K562 (cell line): ENCODE measurements around the gene TRPV5. TPM values are rescaled to one million over a fixed set of nuclear protein-coding genes. Genes with fewer than 3 reads are reported as not detected.
A peak's percentile ranks its signal among the peaks of the same experiment; 100 is the strongest.

Experiments
- ARID2 ChIP-seq: fragments of 450-650 bp; IDR thresholded peaks from 2 replicates; pipeline ENCODE4 v1.6.1; 2017; ENCODE audit warnings: antibody characterized with exemption, mild to moderate bottlenecking
- CHD1 ChIP-seq: fragments of 200-600 bp; sonication (generic); IDR thresholded peaks from one replicate; pipeline ENCODE4 v1.6.1; 2012; ENCODE audit warnings: mild to moderate bottlenecking, moderate library complexity, low read length, inconsistent platforms
- CXXC5 ChIP-seq: fragments of 250-450 bp; sonication (Bioruptor Pico); IDR thresholded peaks from 2 replicates; pipeline ENCODE4 v1.8.0; 2022; ENCODE audit warnings: inconsistent platforms, mild to moderate bottlenecking, moderate library complexity
- MECOM ChIP-seq: fragments of 250-450 bp; sonication (Bioruptor Pico); IDR thresholded peaks from 2 replicates; pipeline ENCODE4 v1.8.0; 2022; ENCODE audit warnings: inconsistent platforms
- MEF2A ChIP-seq: IDR thresholded peaks from 2 replicates; pipeline ENCODE4 v1.6.1; 2011; ENCODE audit warnings: low read depth, mild to moderate bottlenecking, low read length, moderate library complexity; ENCODE audit not compliant: control insufficient read depth
- MTA2 ChIP-seq: fragments of 450-650 bp; IDR thresholded peaks from 2 replicates; pipeline ENCODE4 v1.6.1; 2016; ENCODE audit warnings: low read depth
- NR4A1 ChIP-seq, 2 experiments: fragments of 250-450 bp in 1 of 2; fragments of 450-650 bp in 1 of 2; sonication (Bioruptor Pico) in 1 of 2; IDR thresholded peaks; 2 replicates each; pipeline versions ENCODE4 v1.4.0 to v1.6.1; 2016 to 2020; ENCODE audit warnings: mild to moderate bottlenecking in 2 of 2, missing compliant biosample characterization in 1 of 2, missing genetic modification characterization in 1 of 2, moderate library complexity in 1 of 2
- PHB2 ChIP-seq: fragments of 450-650 bp; IDR thresholded peaks from 2 replicates; pipeline ENCODE4 v1.6.1; 2017; ENCODE audit warnings: low read depth
- POLR2AphosphoS2 ChIP-seq: IDR thresholded peaks from 2 replicates; pipeline ENCODE4 v1.6.1; 2012; ENCODE audit warnings: low read length, improper control_type of control experiment
- RBM39 ChIP-seq: fragments of 200-400 bp; formaldehyde crosslinking; optimal IDR thresholded peaks from 2 replicates; pipeline ENCODE3; 2018; ENCODE audit warnings: low read depth, low read length
- TCF7L2 ChIP-seq: fragments of 150-350 bp; IDR thresholded peaks from 2 replicates; pipeline ENCODE4 v1.6.1; 2016; ENCODE audit warnings: low read depth, mild to moderate bottlenecking, low read length, moderate library complexity
- ZC3H4 ChIP-seq: sonication (generic); formaldehyde crosslinking; IDR thresholded peaks from 2 replicates; pipeline ENCODE4 v1.9.0; 2021; ENCODE audit warnings: missing genetic modification reagents, borderline replicate concordance
- ZNF12 ChIP-seq: sonication (generic); formaldehyde crosslinking; IDR thresholded peaks from 2 replicates; pipeline ENCODE4 v1.4.0; 2020; ENCODE audit warnings: mild to moderate bottlenecking, missing genetic modification reagents
- ZNF224 ChIP-seq: sonication (generic); formaldehyde crosslinking; IDR thresholded peaks from 2 replicates; pipeline ENCODE4 v1.8.0; 2022; ENCODE audit warnings: mild to moderate bottlenecking, missing genetic modification reagents
- ZNF75A ChIP-seq: fragments of 450-650 bp; formaldehyde crosslinking; IDR thresholded peaks from 2 replicates; pipeline ENCODE4 v1.4.0; 2020; ENCODE audit warnings: mild to moderate bottlenecking
- polyA plus RNA-seq, 8 experiments: library from polyadenylated mRNA; depleted of rRNA in 4 of 8; stranded (reverse) in 5 of 8; unstranded in 3 of 8; fragments of >200 nt; fragmentation: Nextera tagmentation in 2 of 8; fragmentation: Illumina TruSeq in 1 of 8; extraction: Ambion mirVana in 2 of 8; extraction: Trizol in 1 of 8; gene quantifications; 2 replicates each; pipeline versions ENCODE4 v1.2.1 to v1.2.3, GENCODE V29; 2011 to 2014; ENCODE audit warnings: inconsistent platforms in 1 of 8, missing spikeins in 1 of 8
- total RNA-seq, 7 experiments: library from RNA; depleted of rRNA in 6 of 7; stranded (reverse); fragments of >200 nt in 6 of 7; fragmentation: Illumina TruSeq in 2 of 7; extraction: Trizol in 2 of 7; gene quantifications; 2 replicates each; pipeline versions ENCODE4 v1.2.1 to v1.2.3, GENCODE V29; 2011 to 2021; ENCODE audit warnings: low replicate concordance in 1 of 7
- TF ChIP-seq, protein P1 (sequence below): fragments of 450-650 bp; IDR thresholded peaks from 2 replicates; pipeline ENCODE4 v1.6.1; 2016; ENCODE audit warnings: low read depth
- TF ChIP-seq, protein P2 (sequence below): fragments of 450-650 bp; IDR thresholded peaks from 2 replicates; pipeline ENCODE4 v1.6.1; 2016
- TF ChIP-seq, protein P3 (sequence below): IDR thresholded peaks from 2 replicates; pipeline ENCODE4 v1.6.1; 2011; ENCODE audit not compliant: insufficient read length; ENCODE audit errors: extremely low read depth

The TRPV5 gene
- total and polyA plus RNA-seq, 9 of the 15 experiments (the other 6 are each of a cell fraction or from before 2014, with no cell fraction given), result not detected

DNA sequence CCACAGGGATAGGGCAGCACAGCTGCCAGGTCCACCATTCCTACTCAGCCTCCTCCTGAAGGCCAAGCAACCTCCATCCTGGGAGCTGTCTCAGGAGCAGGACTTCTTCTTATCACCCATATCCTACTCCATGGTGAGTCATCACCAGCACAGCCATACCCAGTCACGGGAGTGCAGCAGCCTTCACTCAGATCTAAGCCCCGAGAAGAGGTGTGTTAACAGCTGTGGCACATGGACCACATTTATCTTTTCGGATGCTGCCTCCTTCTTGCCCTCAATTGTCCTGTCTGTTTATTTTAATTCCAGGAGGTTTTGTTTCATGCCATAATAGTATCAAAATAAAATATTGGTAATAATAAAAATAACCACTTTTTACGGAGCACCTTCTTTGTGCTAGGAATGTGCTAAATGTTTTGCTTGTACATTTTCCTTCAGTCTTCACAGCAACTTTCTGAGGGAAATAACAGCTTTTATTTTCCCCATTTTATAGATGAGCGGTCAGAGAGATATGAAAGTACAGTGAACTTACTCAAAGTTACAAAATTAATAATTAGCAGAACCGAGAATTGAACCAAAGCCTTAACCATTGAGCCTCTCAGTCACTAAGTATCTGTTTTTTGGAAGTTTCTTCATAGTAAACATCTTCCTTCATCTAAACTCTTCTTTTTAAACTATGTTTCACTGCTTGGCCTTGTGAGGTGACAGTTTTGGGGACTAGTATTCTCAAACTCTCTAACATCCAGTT lies 31.1 kb upstream of the TRPV5 start (continued):
- TF ChIP-seq, protein P1, sequence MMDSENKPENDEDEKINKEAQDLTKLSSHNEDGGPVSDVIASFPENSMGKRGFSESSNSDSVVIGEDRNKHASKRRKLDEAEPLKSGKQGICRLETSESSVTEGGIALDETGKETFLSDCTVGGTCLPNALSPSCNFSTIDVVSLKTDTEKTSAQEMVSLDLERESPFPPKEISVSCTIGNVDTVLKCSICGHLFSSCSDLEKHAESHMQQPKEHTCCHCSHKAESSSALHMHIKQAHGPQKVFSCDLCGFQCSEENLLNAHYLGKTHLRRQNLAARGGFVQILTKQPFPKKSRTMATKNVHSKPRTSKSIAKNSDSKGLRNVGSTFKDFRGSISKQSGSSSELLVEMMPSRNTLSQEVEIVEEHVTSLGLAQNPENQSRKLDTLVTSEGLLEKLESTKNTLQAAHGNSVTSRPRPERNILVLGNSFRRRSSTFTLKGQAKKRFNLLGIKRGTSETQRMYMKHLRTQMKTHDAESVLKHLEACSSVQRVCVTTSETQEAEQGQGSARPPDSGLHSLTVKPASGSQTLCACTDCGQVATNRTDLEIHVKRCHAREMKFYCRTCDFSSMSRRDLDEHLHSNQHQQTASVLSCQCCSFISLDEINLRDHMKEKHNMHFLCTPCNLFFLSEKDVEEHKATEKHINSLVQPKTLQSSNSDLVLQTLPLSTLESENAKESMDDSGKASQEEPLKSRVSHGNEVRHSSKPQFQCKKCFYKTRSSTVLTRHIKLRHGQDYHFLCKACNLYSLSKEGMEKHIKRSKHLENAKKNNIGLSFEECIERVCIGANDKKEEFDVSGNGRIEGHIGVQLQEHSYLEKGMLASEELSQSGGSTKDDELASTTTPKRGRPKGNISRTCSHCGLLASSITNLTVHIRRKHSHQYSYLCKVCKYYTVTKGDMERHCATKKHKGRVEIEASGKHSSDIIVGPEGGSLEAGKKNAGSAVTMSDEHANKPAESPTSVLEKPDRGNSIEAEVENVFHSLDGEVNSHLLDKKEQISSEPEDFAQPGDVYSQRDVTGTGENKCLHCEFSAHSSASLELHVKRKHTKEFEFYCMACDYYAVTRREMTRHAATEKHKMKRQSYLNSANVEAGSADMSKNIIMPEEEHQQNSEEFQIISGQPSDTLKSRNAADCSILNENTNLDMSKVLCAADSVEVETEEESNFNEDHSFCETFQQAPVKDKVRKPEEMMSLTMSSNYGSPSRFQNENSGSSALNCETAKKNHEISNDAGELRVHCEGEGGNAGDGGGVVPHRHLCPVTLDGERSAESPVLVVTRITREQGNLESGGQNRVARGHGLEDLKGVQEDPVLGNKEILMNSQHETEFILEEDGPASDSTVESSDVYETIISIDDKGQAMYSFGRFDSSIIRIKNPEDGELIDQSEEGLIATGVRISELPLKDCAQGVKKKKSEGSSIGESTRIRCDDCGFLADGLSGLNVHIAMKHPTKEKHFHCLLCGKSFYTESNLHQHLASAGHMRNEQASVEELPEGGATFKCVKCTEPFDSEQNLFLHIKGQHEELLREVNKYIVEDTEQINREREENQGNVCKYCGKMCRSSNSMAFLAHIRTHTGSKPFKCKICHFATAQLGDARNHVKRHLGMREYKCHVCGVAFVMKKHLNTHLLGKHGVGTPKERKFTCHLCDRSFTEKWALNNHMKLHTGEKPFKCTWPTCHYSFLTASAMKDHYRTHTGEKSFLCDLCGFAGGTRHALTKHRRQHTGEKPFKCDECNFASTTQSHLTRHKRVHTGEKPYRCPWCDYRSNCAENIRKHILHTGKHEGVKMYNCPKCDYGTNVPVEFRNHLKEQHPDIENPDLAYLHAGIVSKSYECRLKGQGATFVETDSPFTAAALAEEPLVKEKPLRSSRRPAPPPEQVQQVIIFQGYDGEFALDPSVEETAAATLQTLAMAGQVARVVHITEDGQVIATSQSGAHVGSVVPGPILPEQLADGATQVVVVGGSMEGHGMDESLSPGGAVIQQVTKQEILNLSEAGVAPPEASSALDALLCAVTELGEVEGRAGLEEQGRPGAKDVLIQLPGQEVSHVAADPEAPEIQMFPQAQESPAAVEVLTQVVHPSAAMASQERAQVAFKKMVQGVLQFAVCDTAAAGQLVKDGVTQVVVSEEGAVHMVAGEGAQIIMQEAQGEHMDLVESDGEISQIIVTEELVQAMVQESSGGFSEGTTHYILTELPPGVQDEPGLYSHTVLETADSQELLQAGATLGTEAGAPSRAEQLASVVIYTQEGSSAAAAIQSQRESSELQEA, result no peak
- TF ChIP-seq ARID2 (no peak), RBM39 (no peak), ZNF12 (CRISPR knock-in tag) (no peak), CXXC5 (CRISPR knock-in tag) (peak; percentile 59; the same call in 1 of the 2 replicates), NR4A1 (CRISPR knock-in tag; IDR thresholded peaks at IDR 0.05) (no peak), NR4A1 (tag; IDR thresholded peaks at IDR 0.05) (no peak), ZNF75A (no peak), TCF7L2 (no peak), ZC3H4 (CRISPR knock-in tag) (no peak), MTA2 (no peak), MEF2A (no peak), POLR2AphosphoS2 (no peak), PHB2 (no peak), MECOM (CRISPR knock-in tag) (no peak), ZNF224 (no peak), CHD1 (no peak)
- TF ChIP-seq, protein P2, sequence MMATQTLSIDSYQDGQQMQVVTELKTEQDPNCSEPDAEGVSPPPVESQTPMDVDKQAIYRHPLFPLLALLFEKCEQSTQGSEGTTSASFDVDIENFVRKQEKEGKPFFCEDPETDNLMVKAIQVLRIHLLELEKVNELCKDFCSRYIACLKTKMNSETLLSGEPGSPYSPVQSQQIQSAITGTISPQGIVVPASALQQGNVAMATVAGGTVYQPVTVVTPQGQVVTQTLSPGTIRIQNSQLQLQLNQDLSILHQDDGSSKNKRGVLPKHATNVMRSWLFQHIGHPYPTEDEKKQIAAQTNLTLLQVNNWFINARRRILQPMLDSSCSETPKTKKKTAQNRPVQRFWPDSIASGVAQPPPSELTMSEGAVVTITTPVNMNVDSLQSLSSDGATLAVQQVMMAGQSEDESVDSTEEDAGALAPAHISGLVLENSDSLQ, result peak; percentile 68
- TF ChIP-seq, protein P3, sequence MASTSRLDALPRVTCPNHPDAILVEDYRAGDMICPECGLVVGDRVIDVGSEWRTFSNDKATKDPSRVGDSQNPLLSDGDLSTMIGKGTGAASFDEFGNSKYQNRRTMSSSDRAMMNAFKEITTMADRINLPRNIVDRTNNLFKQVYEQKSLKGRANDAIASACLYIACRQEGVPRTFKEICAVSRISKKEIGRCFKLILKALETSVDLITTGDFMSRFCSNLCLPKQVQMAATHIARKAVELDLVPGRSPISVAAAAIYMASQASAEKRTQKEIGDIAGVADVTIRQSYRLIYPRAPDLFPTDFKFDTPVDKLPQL, result no peak
